ENCODE measurements around the gene MOSPD2. TPM values are rescaled to one million over a fixed set of nuclear protein-coding genes. Genes with fewer than 3 reads are reported as not detected.

The MOSPD2 gene
- total and polyA plus RNA-seq, 2 of the 4 experiments (the other 2 are of a cell fraction) = 14.1 to 22.2 TPM

- TF ChIP-seq CTCF (conservative IDR thresholded peaks at IDR 0.05; ENCODE audit: low read depth, low read length) (no peak), FOS (IDR thresholded peaks at IDR 0.05; ENCODE audit: low read depth, low read length) (no peak), POLR2A (IDR thresholded peaks at IDR 0.05; ENCODE audit: low read depth, low read length) (no peak)
Measured at GRCh38 chrX:14872851-14873675, at the start of gene MOSPD2, which contains the start of gene FANCB (continued).

- Histone ChIP-seq H3K27ac (ENCODE audit: insufficient read depth, low read length) (no peak overlapping the region), H3K9me1 (ENCODE audit: insufficient read depth, low read length) (no peaks in the 10 kb centered on the region), H3K27me3 (ENCODE audit: control insufficient read depth, insufficient read depth, low read length) (no peaks in the 10 kb centered on the region), H2BK15ac (ENCODE audit: low read depth, low read length) (no peak overlapping the region), H4K20me1 (ENCODE audit: insufficient read depth, low read length) (no peaks in the 10 kb centered on the region), H3K14ac (replicated peaks; ENCODE audit: low read depth, low read length) (no peak overlapping the region), H2AFZ (replicated peaks; ENCODE audit: low read length, poor library complexity) (no peak overlapping the region), H4K8ac (ENCODE audit: low read depth in 2 of 2, low read length in 2 of 2) (no peak overlapping the region), H3K4me1 (ENCODE audit: control insufficient read depth, insufficient read depth, low read length) (no peaks in the 10 kb centered on the region), H3K9ac (ENCODE audit: low read depth, low read length) (no peak overlapping the region), H2BK120ac (ENCODE audit: low read depth, low read length) (no peak overlapping the region), H3K56ac (ENCODE audit: extremely low read depth, insufficient read depth, low read length) (peak overlapping the region; percentile 21; the same call in 1 of the 2 replicates), H3K4me3 (ENCODE audit: insufficient read depth, low read depth, low read length) (no peak overlapping the region), H2BK20ac (ENCODE audit: low read depth, low read length) (no peak overlapping the region; the same call in 1 of the 2 replicates), H3K23ac (ENCODE audit: low read depth, low read length) (no peak overlapping the region), H3K18ac (ENCODE audit: low read depth, low read length) (no peak overlapping the region), H4K5ac (ENCODE audit: low read depth, low read length) (no peak overlapping the region), H3K79me1 (ENCODE audit: low read depth in 1 of 2, low read length in 2 of 2) (no peaks in the 10 kb centered on the region), H2BK5ac (ENCODE audit: low read depth, low read length, poor library complexity, severe bottlenecking) (no peak overlapping the region), H4K91ac (ENCODE audit: insufficient read depth, low read depth, low read length) (no peak overlapping the region), H3K36me3 (ENCODE audit: control insufficient read depth, insufficient read depth, low read length) (no peaks in the 10 kb centered on the region), H3K4ac (ENCODE audit: low read depth, low read length) (no peak overlapping the region), H3K4me2 (ENCODE audit: low read depth, low read length) (no peak overlapping the region), H2AK9ac (replicated peaks; ENCODE audit: low read depth, low read length, poor library complexity) (no peak overlapping the region), H3K9me3 (ENCODE audit: control insufficient read depth, insufficient read depth, low read length) (no peaks in the 10 kb centered on the region), H2AK5ac (ENCODE audit: low read depth, low read length) (no peak overlapping the region)
- DNase-seq (no peak), ATAC-seq (ENCODE audit: low read depth) (no peak; the same call in 1 of the 2 replicates)
- BruUV-seq (replicated peaks) = no TSS peak
- ChIA-PET POLR2A (ENCODE audit: unreplicated experiment) (no interaction called here), CTCF (no interaction called here)
- TF ChIP-seq RAD21 (IDR thresholded peaks at IDR 0.05; ENCODE audit: low read length) (no peak), MAZ (IDR thresholded peaks at IDR 0.05; ENCODE audit: borderline replicate concordance, low read depth, low read length) (no peak), CHD1 (IDR thresholded peaks at IDR 0.05; ENCODE audit: low read depth, low read length) (no peak), SMC3 (IDR thresholded peaks at IDR 0.05; ENCODE audit: low read depth, low read length) (no peak), ELK1 (IDR thresholded peaks at IDR 0.05; ENCODE audit: borderline replicate concordance, low read depth, low read length) (no peak), CEBPB (IDR thresholded peaks at IDR 0.05; ENCODE audit: low read depth, low read length) (no peak), BHLHE40 (IDR thresholded peaks at IDR 0.05; ENCODE audit: low read depth, low read length) (no peak), MXI1 (IDR thresholded peaks at IDR 0.05; ENCODE audit: borderline replicate concordance, low read depth, low read length) (no peak), USF2 (IDR thresholded peaks at IDR 0.05; ENCODE audit: low read depth, low read length) (no peak), FOS (IDR thresholded peaks at IDR 0.05; ENCODE audit: low read depth, low read length) (no peak), RFX5 (IDR thresholded peaks at IDR 0.05; ENCODE audit: low read depth, low read length) (no peak), NFE2L2 (IDR thresholded peaks at IDR 0.05; ENCODE audit: low read depth, low read length) (no peak)
- dilution Hi-C loops (cut with HindIII; ENCODE audit: low sequenced_read_pairs, unreplicated experiment) = no loop called here
- in situ Hi-C loops (cut with MboI; ENCODE audit: low sequenced_read_pairs) = no loop called here
- intact Hi-C loops (cut with micrococcal nuclease) = no loop called here
Measured at GRCh38 chrX:14825851-14826250, 47.4 kb upstream of the MOSPD2 start.
